Measurements from ENCODE around the gene OR6B2.

The OR6B2 gene

DNA sequence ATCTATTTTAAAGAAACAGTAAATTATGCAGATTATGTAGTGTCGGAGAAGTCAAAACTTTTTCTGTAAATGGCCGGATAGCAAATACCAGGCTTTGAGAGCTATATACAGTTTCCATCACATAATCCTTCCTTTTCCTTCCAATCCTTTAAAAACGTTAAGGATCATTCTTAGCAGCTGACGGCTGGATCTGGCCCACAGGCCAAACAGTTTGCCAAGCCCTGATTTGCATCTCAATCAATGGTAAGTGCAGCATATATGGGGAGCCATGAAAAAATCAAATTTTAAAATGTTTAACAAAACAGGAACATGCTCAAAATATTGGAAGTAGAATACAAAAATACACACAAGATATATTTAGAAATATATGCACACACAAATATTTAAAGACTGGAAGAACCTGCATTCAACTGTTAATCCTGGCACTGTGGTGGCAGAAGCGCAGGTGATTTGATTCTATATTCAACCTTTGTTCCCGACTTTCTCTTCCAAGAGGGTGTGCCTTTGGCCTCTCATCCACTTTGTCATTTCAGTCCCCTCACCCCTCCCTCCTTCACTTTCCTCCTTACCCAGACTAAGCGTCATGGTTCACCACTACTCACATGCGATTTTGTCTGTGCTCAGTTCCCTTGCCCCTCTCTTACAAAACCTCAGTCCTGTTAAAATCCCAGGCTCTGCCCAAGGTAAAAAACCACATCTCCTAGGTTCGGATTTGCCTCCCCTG lies 32.4 kb downstream of the OR6B2 start:
- no peaks in the 10 kb centered on the region for H3K9me3 ChIP-seq (ENCODE audit: control extremely low read depth in 1 of 5, control insufficient read depth in 4 of 5, insufficient read depth in 2 of 5, low read depth in 1 of 5, low read length in 4 of 5)
- no peaks in the 10 kb centered on the region for H3K27me3 ChIP-seq (replicated peaks in 2 of 5; ENCODE audit: control insufficient read depth in 4 of 5, insufficient read depth in 5 of 5, low read length in 4 of 5)
- peaks cover 14 to 59% (median 40%) of the 10 kb centered on the region in 4 experiments for H3K36me3 ChIP-seq (ENCODE audit: control insufficient read depth in 4 of 4, insufficient read depth in 4 of 4, low read length in 3 of 4)
- WGBS (ENCODE audit: insufficient coverage) = 91% methylated on average over 7 of the region's 9 CpGs
- CTCF ChIA-PET = interaction anchor here (1.0 to 1.4 kb wide), 2 partner anchors 21 to 29 kb away, joined by 3 read pairs; no protein-coding TSS in a partner anchor
- no peak overlapping the region for H3K4me3 ChIP-seq (ENCODE audit: control insufficient read depth in 1 of 7, extremely low read depth in 1 of 7, insufficient read depth in 4 of 7, low read depth in 2 of 7, low read length in 6 of 7)
- H3K27ac ChIP-seq (ENCODE audit: insufficient read depth in 1 of 2, low read depth in 1 of 2, low read length in 2 of 2, poor library complexity in 1 of 2, severe bottlenecking in 2 of 2) = no peak overlapping the region
- POLR2A ChIA-PET = no interaction called here
- no peaks in the 10 kb centered on the region for H3K4me1 ChIP-seq (ENCODE audit: control extremely low read depth in 1 of 4, control insufficient read depth in 4 of 4, insufficient read depth in 4 of 4, low read length in 3 of 4)
- DNase-seq = no peak

DNA sequence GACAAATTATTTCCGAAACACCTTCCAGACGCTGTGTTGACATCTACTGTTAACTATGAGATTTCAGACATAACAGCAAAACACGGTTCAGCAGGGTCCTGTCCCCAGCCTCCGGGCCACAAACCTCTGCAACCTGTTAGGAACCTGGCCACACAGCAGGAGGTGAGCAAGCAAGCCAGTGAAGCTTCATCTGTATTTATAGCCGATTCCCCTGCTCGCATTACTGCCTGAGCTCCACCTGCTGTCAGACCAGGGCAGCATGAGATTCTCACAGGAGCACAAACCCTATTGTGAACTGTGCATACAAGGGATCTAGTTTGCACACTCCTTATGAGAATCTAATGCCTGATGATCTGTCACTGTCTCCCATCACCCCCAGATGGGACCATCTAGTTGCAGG lies 36.1 kb downstream of the OR6B2 start:
- WGBS (ENCODE audit: insufficient coverage) = 99% methylated on average over 6 of the region's 6 CpGs
- Histone ChIP-seq H3K9me3 (ENCODE audit: control extremely low read depth in 1 of 5, control insufficient read depth in 4 of 5, insufficient read depth in 2 of 5, low read depth in 1 of 5, low read length in 4 of 5) (no peaks in the 10 kb centered on the region), H3K36me3 (ENCODE audit: control insufficient read depth in 4 of 4, insufficient read depth in 4 of 4, low read length in 3 of 4) (peaks cover 10 to 53% (median 32%) of the 10 kb centered on the region in 4 experiments), H3K4me3 (ENCODE audit: control insufficient read depth in 1 of 7, extremely low read depth in 1 of 7, insufficient read depth in 4 of 7, low read depth in 2 of 7, low read length in 6 of 7) (no peak overlapping the region), H3K27ac (ENCODE audit: insufficient read depth in 1 of 2, low read depth in 1 of 2, low read length in 2 of 2, poor library complexity in 1 of 2, severe bottlenecking in 2 of 2) (no peak overlapping the region), H3K27me3 (replicated peaks in 2 of 5; ENCODE audit: control insufficient read depth in 4 of 5, insufficient read depth in 5 of 5, low read length in 4 of 5) (no peaks in the 10 kb centered on the region), H3K4me1 (ENCODE audit: control extremely low read depth in 1 of 4, control insufficient read depth in 4 of 4, insufficient read depth in 4 of 4, low read length in 3 of 4) (no peaks in the 10 kb centered on the region)
- ChIA-PET POLR2A (no interaction called here), CTCF (interaction anchor here (1.1 to 6.1 kb wide), 4 partner anchors 9 to 60 kb away, joined by 3 to 32 read pairs (median 4); no protein-coding TSS in a partner anchor)
- DNase-seq = no peak

DNA sequence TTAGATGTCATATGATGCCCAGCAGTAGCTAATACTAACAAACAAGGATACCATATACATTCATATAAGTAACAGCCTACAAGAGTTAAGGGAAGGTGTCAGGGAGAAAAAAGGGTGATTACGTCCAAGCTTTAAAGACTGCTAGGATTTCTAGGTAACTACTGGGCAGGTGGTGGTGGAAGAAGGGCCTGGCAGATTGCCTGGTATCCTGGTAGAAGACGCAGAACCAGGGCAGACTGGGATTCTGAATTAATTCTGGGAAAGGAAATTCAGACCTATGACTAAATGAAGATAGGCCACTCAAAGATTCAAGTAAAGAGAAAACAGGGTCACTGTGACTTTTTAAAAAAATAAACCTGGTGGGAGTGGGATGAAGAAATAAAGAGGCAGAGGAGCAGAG lies 36.9 kb downstream of the OR6B2 start:
- ChIA-PET CTCF (interaction anchor here (0.7 to 6.1 kb wide), 9 partner anchors 10 to 1623 kb away, joined by 3 to 32 read pairs (median 3); no protein-coding TSS in a partner anchor), POLR2A (no interaction called here)
- no peaks in the 10 kb centered on the region for H3K9me3 ChIP-seq (ENCODE audit: control extremely low read depth in 1 of 5, control insufficient read depth in 4 of 5, insufficient read depth in 2 of 5, low read depth in 1 of 5, low read length in 4 of 5)
- no peak for DNase-seq
- no peak overlapping the region for H3K4me3 ChIP-seq (ENCODE audit: control insufficient read depth in 1 of 7, extremely low read depth in 1 of 7, insufficient read depth in 4 of 7, low read depth in 2 of 7, low read length in 6 of 7)
- 100% methylated on average over 2 of the region's 2 CpGs for WGBS (ENCODE audit: insufficient coverage)
- H3K27me3 ChIP-seq (replicated peaks in 2 of 5; ENCODE audit: control insufficient read depth in 4 of 5, insufficient read depth in 5 of 5, low read length in 4 of 5) = no peaks in the 10 kb centered on the region
- no peak overlapping the region for H3K27ac ChIP-seq (ENCODE audit: insufficient read depth in 1 of 2, low read depth in 1 of 2, low read length in 2 of 2, poor library complexity in 1 of 2, severe bottlenecking in 2 of 2)
- no peaks in the 10 kb centered on the region for H3K4me1 ChIP-seq (ENCODE audit: control extremely low read depth in 1 of 4, control insufficient read depth in 4 of 4, insufficient read depth in 4 of 4, low read length in 3 of 4)
- H3K36me3 ChIP-seq (ENCODE audit: control insufficient read depth in 4 of 4, insufficient read depth in 4 of 4, low read length in 3 of 4) = peaks cover 14 to 53% (median 33%) of the 10 kb centered on the region in 4 experiments

DNA sequence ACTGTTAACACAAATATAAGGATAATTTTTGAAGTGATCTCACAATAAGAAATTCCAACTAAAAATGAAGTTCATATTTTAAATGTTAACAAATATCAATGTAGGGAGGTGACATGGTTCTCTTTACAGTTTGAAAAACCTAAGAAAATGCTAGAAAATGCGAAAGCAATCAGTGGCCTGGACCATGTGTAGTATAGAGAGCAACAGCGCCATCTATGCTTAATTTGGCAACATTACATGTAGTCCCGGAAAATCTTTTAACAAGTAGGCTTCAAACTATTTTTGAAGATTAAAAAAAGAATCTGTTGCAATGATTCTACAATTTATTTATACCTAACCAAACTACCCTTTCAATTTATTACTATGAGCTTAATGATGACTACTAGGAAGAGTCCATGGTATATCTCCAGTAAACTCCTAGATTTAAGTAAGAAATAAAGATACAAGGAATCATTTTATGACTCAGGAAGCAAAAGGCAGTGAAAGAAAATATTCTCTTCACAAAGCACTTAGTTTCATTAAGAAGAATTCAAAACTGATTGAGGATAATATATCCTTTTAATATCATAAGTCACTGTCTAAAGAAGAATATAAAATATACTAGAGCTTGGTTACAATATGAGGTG lies 38.4 kb downstream of the OR6B2 start:
- WGBS (ENCODE audit: insufficient coverage) = 0% methylated on average over 1 of the region's 3 CpGs
- Histone ChIP-seq H3K27ac (ENCODE audit: insufficient read depth in 1 of 2, low read depth in 1 of 2, low read length in 2 of 2, poor library complexity in 1 of 2, severe bottlenecking in 2 of 2) (no peak overlapping the region), H3K4me3 (ENCODE audit: control insufficient read depth in 1 of 7, extremely low read depth in 1 of 7, insufficient read depth in 4 of 7, low read depth in 2 of 7, low read length in 6 of 7) (no peak overlapping the region), H3K27me3 (replicated peaks in 2 of 5; ENCODE audit: control insufficient read depth in 4 of 5, insufficient read depth in 5 of 5, low read length in 4 of 5) (no peaks in the 10 kb centered on the region), H3K4me1 (ENCODE audit: control extremely low read depth in 1 of 4, control insufficient read depth in 4 of 4, insufficient read depth in 4 of 4, low read length in 3 of 4) (no peaks in the 10 kb centered on the region), H3K9me3 (ENCODE audit: control extremely low read depth in 1 of 5, control insufficient read depth in 4 of 5, insufficient read depth in 2 of 5, low read depth in 1 of 5, low read length in 4 of 5) (peaks cover 0 to under 1% (median 0%) of the 10 kb centered on the region in 5 experiments), H3K36me3 (ENCODE audit: control insufficient read depth in 4 of 4, insufficient read depth in 4 of 4, low read length in 3 of 4) (peaks cover 22 to 58% (median 41%) of the 10 kb centered on the region in 4 experiments)
- ChIA-PET CTCF (interaction anchor here (0.9 to 6.1 kb wide), 20 partner anchors 8 to 741 kb away, joined by 3 to 32 read pairs (median 4); partner anchors contain the start of gene NDUFA10), POLR2A (no interaction called here)
- DNase-seq = peak; percentile 52 to 77 (median 69)

DNA sequence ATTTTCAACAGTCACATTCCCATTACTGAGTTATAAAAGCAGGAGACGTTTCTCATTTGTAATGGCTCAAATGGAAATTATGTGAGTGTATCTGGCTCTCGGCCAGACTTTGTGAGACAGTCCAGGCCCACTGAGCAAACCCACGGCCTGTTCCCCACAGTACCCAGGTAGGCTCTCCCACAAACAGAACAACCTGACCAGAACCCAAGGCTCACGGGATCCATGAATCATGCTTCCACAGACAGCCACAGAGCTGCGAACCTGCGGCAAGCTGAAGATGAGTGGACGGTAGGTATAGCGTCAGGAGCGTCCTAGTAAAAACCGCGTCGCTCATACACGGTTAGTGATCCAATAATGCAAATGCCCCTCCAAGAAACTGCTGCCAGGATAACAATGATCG lies 39.3 kb downstream of the OR6B2 start:
- Histone ChIP-seq H3K36me3 (ENCODE audit: control insufficient read depth in 4 of 4, insufficient read depth in 4 of 4, low read length in 3 of 4) (peaks cover 26 to 66% (median 47%) of the 10 kb centered on the region in 4 experiments), H3K4me3 (ENCODE audit: control insufficient read depth in 1 of 7, extremely low read depth in 1 of 7, insufficient read depth in 4 of 7, low read depth in 2 of 7, low read length in 6 of 7) (no peak overlapping the region), H3K27ac (ENCODE audit: insufficient read depth in 1 of 2, low read depth in 1 of 2, low read length in 2 of 2, poor library complexity in 1 of 2, severe bottlenecking in 2 of 2) (no peak overlapping the region), H3K4me1 (ENCODE audit: control extremely low read depth in 1 of 4, control insufficient read depth in 4 of 4, insufficient read depth in 4 of 4, low read length in 3 of 4) (no peaks in the 10 kb centered on the region), H3K27me3 (replicated peaks in 2 of 5; ENCODE audit: control insufficient read depth in 4 of 5, insufficient read depth in 5 of 5, low read length in 4 of 5) (no peaks in the 10 kb centered on the region), H3K9me3 (ENCODE audit: control extremely low read depth in 1 of 5, control insufficient read depth in 4 of 5, insufficient read depth in 2 of 5, low read depth in 1 of 5, low read length in 4 of 5) (peaks cover 0 to 6% (median 0%) of the 10 kb centered on the region in 5 experiments)
- ChIA-PET POLR2A (no interaction called here), CTCF (interaction anchor here (1.2 to 6.1 kb wide), 13 partner anchors 9 to 245 kb away, joined by 3 to 32 read pairs (median 5); no protein-coding TSS in a partner anchor)
- DNase-seq = no peak
- 96% methylated on average over 12 of the region's 14 CpGs for WGBS (ENCODE audit: insufficient coverage)

DNA sequence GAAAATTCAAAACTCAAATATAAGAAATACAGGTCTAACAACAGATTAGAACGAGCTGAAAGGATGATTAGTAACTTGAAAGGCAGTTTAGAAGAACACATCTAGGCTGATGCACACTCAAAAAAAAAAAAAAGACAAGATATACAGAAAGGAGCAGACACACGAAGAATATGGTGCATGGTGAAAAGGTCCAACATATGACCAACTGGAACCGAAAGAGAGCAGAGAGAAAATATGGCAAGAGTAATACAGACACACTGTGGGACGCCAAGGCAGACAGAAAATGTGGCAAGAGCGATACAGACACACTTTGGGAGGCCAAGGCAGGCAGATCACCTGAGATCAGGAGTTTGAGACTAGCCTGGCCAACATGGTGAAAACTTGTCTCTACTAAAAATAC lies 44.9 kb downstream of the OR6B2 start:
- no peaks in the 10 kb centered on the region for H3K27me3 ChIP-seq (replicated peaks in 2 of 5; ENCODE audit: control insufficient read depth in 4 of 5, insufficient read depth in 5 of 5, low read length in 4 of 5)
- peaks cover 22 to 78% (median 60%) of the 10 kb centered on the region in 4 experiments for H3K36me3 ChIP-seq (ENCODE audit: control insufficient read depth in 4 of 4, insufficient read depth in 4 of 4, low read length in 3 of 4)
- 97% methylated on average over 4 of the region's 5 CpGs for WGBS (ENCODE audit: insufficient coverage)
- H3K4me3 ChIP-seq (ENCODE audit: control insufficient read depth in 1 of 7, extremely low read depth in 1 of 7, insufficient read depth in 4 of 7, low read depth in 2 of 7, low read length in 6 of 7) = no peak overlapping the region
- peak; percentile 6 to 47 (median 33) for DNase-seq
- H3K4me1 ChIP-seq (ENCODE audit: control extremely low read depth in 1 of 4, control insufficient read depth in 4 of 4, insufficient read depth in 4 of 4, low read length in 3 of 4) = no peaks in the 10 kb centered on the region
- ChIA-PET POLR2A (no interaction called here), CTCF (interaction anchor here (1.2 kb wide), 1 partner anchor 10 kb away, joined by 4 read pairs; no protein-coding TSS in a partner anchor)
- no peak overlapping the region for H3K27ac ChIP-seq (ENCODE audit: insufficient read depth in 1 of 2, low read depth in 1 of 2, low read length in 2 of 2, poor library complexity in 1 of 2, severe bottlenecking in 2 of 2)
- H3K9me3 ChIP-seq (ENCODE audit: control extremely low read depth in 1 of 5, control insufficient read depth in 4 of 5, insufficient read depth in 2 of 5, low read depth in 1 of 5, low read length in 4 of 5) = peaks cover 2 to 11% (median 5%) of the 10 kb centered on the region in 5 experiments
